Measurements from ENCODE around the gene TMOD3. TPM values are rescaled to one million over a fixed set of nuclear protein-coding genes. Genes with fewer than 3 reads are reported as not detected.

The TMOD3 gene
- total RNA-seq, 1 donor from 2014 or later = 37.4 TPM

- DNase-seq (ENCODE audit: low spot score) = no peak
Measured at GRCh38 chr15:51828621-51829375, 655 bp upstream of the TMOD3 start.

GRCh38 chr15:51830276-51830806, 888 bp downstream of the TMOD3 start:
- peak; percentile 20 for DNase-seq (ENCODE audit: low spot score)

GRCh38 chr15:51833772-51834171, 4.3 kb downstream of the TMOD3 start:
- DNase-seq (ENCODE audit: low spot score) = no peak

- no peak for DNase-seq (ENCODE audit: low spot score)
Measured at GRCh38 chr15:51837792-51838251, 8.4 kb downstream of the TMOD3 start.

- DNase-seq (ENCODE audit: low spot score) = no peak
Measured at GRCh38 chr15:51838270-51838669, 8.8 kb downstream of the TMOD3 start.

GRCh38 chr15:51840692-51841091, 11.2 kb downstream of the TMOD3 start:
- no peak for DNase-seq (ENCODE audit: low spot score)

GRCh38 chr15:51841406-51842040, 12.1 kb downstream of the TMOD3 start:
- DNase-seq (ENCODE audit: low spot score) = no peak

GRCh38 chr15:51842265-51842664, 12.8 kb downstream of the TMOD3 start:
- DNase-seq (ENCODE audit: low spot score) = no peak

GRCh38 chr15:51842852-51843737, 13.6 kb downstream of the TMOD3 start:
- no peak for DNase-seq (ENCODE audit: low spot score)

- no peak for DNase-seq (ENCODE audit: low spot score)
Measured at GRCh38 chr15:51844747-51845426, 15.4 kb downstream of the TMOD3 start.

- DNase-seq (ENCODE audit: low spot score) = no peak
Measured at GRCh38 chr15:51846066-51846462, 16.6 kb downstream of the TMOD3 start.

GRCh38 chr15:51846463-51847230, 17.2 kb downstream of the TMOD3 start:
- DNase-seq (ENCODE audit: low spot score) = no peak

GRCh38 chr15:51848811-51849210, 19.4 kb downstream of the TMOD3 start:
- no peak for DNase-seq (ENCODE audit: low spot score)

GRCh38 chr15:51849860-51850259, 20.4 kb downstream of the TMOD3 start:
- DNase-seq (ENCODE audit: low spot score) = no peak

- no peak for DNase-seq (ENCODE audit: low spot score)
Measured at GRCh38 chr15:51853998-51854397, 24.5 kb downstream of the TMOD3 start.

- no peak for DNase-seq (ENCODE audit: low spot score)
Measured at GRCh38 chr15:51855612-51856011, 26.2 kb downstream of the TMOD3 start.

- DNase-seq (ENCODE audit: low spot score) = no peak
Measured at GRCh38 chr15:51856714-51857380, 27.4 kb downstream of the TMOD3 start.

- DNase-seq (ENCODE audit: low spot score) = no peak
Measured at GRCh38 chr15:51861557-51862359, 32.3 kb downstream of the TMOD3 start.

- DNase-seq (ENCODE audit: low spot score) = no peak
Measured at GRCh38 chr15:51863131-51863530, 33.7 kb downstream of the TMOD3 start.
